Upper lobe of left lung (tissue), 4 donors: Measurements from ENCODE around the gene ASIC2.

Experiments
- POLR2A ChIP-seq, 4 donors: fragments of 450-650 bp; IDR thresholded peaks; one replicate each; pipeline ENCODE4 v1.5.1; 2016 to 2017; ENCODE audit warnings: antibody characterized with exemption in 4 of 4, mild to moderate bottlenecking in 2 of 4
- TF ChIP-seq, protein P1 (sequence below), 6 experiments: fragments of 450-650 bp in 4 of 6; fragments of 200-600 bp in 2 of 6; sonication (generic) in 2 of 6; IDR thresholded peaks; one replicate each; pipeline ENCODE4 v1.5.1; 2016 to 2019; ENCODE audit warnings: antibody characterized with exemption in 6 of 6

DNA sequence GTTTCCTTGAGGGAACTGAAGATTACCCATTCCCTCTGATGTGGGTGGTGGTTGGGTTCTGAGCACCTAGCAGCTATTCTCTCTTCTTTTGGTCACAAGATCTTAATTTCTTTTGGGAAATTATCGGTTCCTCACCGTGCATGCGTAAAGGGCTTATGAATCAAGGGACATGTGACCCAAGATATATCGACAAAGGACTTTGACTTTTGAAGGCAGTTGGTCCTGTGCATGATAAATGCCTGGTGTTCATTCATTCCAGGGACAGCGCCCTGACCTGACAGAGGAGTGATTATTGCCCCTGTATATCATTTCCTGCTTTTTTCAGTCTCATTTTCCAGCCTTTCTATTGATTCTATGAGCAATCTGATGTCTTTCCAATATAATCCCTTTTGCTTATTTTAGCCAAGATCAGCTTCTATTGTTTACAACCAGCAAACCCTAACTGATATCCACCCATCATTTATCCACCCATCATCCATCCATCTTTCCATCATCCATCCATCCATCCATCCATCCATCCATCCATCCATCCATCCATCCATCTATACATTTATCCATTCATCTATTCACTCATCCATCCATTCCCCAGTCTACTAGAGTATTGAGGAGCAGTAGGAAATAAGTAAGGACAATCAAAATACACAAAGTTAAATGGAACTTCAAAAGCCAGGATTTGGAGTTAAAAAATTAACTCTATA lies 25.1 kb downstream of the ASIC2 start:
- TF ChIP-seq POLR2A (IDR thresholded peaks at IDR 0.05) = no peak
- TF ChIP-seq, protein P1, sequence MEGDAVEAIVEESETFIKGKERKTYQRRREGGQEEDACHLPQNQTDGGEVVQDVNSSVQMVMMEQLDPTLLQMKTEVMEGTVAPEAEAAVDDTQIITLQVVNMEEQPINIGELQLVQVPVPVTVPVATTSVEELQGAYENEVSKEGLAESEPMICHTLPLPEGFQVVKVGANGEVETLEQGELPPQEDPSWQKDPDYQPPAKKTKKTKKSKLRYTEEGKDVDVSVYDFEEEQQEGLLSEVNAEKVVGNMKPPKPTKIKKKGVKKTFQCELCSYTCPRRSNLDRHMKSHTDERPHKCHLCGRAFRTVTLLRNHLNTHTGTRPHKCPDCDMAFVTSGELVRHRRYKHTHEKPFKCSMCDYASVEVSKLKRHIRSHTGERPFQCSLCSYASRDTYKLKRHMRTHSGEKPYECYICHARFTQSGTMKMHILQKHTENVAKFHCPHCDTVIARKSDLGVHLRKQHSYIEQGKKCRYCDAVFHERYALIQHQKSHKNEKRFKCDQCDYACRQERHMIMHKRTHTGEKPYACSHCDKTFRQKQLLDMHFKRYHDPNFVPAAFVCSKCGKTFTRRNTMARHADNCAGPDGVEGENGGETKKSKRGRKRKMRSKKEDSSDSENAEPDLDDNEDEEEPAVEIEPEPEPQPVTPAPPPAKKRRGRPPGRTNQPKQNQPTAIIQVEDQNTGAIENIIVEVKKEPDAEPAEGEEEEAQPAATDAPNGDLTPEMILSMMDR (IDR thresholded peaks at IDR 0.05) = no peak
